Measurements from ENCODE around the gene BHLHE40. TPM values are rescaled to one million over a fixed set of nuclear protein-coding genes. Genes with fewer than 3 reads are reported as not detected.

Gene BHLHE40
- polyA plus RNA-seq, 2 of the 4 experiments (the other 2 are of a cell fraction): 102 to 160 TPM

DNA sequence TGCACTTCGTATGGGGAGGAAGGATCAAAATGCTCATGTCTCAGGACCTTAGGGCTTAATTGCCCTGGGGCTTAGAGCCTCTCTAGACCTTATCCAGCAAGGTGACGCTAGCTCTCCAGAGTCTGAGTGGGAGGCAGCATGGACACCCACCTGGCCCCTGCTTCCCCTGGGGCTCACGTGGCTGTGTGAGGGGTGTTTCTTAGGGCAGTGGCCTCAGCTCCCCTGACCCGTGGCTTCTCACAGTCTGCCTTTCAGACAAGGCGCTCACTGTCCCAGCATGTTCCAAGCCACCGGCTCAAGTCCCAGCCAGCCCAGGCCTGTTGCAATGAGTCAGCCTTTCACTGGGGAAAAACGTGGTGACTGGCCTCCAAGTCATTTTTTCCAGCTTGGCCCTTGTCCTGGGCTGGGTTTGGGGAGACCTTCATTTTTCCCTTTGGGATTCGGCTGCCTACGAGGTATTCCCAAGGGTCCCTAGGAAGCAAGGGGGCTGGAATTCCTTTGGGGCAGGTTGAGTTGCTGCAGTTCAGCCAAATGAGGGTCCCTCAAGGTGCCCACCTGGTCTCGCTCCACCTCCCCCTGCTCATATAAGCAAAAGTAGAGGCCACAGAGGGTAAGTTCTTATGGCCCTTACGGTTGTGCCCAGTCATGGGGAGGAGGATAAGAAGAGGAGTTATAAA, 15.7 kb downstream of the BHLHE40 start (continued):
- TF ChIP-seq, protein P1, sequence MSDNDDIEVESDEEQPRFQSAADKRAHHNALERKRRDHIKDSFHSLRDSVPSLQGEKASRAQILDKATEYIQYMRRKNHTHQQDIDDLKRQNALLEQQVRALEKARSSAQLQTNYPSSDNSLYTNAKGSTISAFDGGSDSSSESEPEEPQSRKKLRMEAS (IDR thresholded peaks at IDR 0.05): peak; percentile 90
- no peak for TF ChIP-seq RAD21 (conservative IDR thresholded peaks at IDR 0.05 in 1 of 2, IDR thresholded peaks at IDR 0.05 in 1 of 2)
- TF ChIP-seq CHD2 (IDR thresholded peaks at IDR 0.05; ENCODE audit: low read length, partially characterized antibody): no peak
- no peak for TF ChIP-seq HDAC2 (IDR thresholded peaks at IDR 0.05)
- TF ChIP-seq MAZ (IDR thresholded peaks at IDR 0.05; ENCODE audit: borderline replicate concordance, low read depth, low read length): no peak
- TF ChIP-seq TP53 (CRISPR knock-in tag; IDR thresholded peaks at IDR 0.05): no peak
- peak; percentile 65 for TF ChIP-seq EHF (CRISPR knock-in tag; IDR thresholded peaks at IDR 0.05)
- no peak for TF ChIP-seq CBX8 (IDR thresholded peaks at IDR 0.05)
- TF ChIP-seq, protein P2, sequence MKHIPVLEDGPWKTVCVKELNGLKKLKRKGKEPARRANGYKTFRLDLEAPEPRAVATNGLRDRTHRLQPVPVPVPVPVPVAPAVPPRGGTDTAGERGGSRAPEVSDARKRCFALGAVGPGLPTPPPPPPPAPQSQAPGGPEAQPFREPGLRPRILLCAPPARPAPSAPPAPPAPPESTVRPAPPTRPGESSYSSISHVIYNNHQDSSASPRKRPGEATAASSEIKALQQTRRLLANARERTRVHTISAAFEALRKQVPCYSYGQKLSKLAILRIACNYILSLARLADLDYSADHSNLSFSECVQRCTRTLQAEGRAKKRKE (CRISPR knock-in tag; IDR thresholded peaks at IDR 0.05; ENCODE audit: low read depth): peak; percentile 83
- TF ChIP-seq EP300 (IDR thresholded peaks at IDR 0.05): no peak
- TF ChIP-seq, protein P3, sequence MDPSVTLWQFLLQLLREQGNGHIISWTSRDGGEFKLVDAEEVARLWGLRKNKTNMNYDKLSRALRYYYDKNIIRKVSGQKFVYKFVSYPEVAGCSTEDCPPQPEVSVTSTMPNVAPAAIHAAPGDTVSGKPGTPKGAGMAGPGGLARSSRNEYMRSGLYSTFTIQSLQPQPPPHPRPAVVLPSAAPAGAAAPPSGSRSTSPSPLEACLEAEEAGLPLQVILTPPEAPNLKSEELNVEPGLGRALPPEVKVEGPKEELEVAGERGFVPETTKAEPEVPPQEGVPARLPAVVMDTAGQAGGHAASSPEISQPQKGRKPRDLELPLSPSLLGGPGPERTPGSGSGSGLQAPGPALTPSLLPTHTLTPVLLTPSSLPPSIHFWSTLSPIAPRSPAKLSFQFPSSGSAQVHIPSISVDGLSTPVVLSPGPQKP (IDR thresholded peaks at IDR 0.05; ENCODE audit: low read depth, low read length): no peak
- TF ChIP-seq BHLHE40 (IDR thresholded peaks at IDR 0.05; ENCODE audit: low read depth, low read length): no peak
- TF ChIP-seq KDM5A (IDR thresholded peaks at IDR 0.05): no peak
- no peak for TF ChIP-seq RFX5 (IDR thresholded peaks at IDR 0.05)
- 0 out of 2 replicates have a peak, but pooled peaks have one; percentile 7 for TF ChIP-seq FOSL2 (IDR thresholded peaks at IDR 0.05)
- TF ChIP-seq FOSL2 (CRISPR knock-in tag; IDR thresholded peaks at IDR 0.05): peak; percentile 81
- peak; percentile 70; the same call in 1 of the 2 replicates for TF ChIP-seq HEYL (CRISPR knock-in tag; IDR thresholded peaks at IDR 0.05)
- TF ChIP-seq NPAS2 (CRISPR knock-in tag; IDR thresholded peaks at IDR 0.05; ENCODE audit: borderline replicate concordance): 0 out of 2 replicates have a peak, but pooled peaks have one; percentile 29
- TF ChIP-seq, protein P4, sequence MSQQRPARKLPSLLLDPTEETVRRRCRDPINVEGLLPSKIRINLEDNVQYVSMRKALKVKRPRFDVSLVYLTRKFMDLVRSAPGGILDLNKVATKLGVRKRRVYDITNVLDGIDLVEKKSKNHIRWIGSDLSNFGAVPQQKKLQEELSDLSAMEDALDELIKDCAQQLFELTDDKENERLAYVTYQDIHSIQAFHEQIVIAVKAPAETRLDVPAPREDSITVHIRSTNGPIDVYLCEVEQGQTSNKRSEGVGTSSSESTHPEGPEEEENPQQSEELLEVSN (IDR thresholded peaks at IDR 0.05; ENCODE audit: borderline replicate concordance, low read depth): peak; percentile 26; the same call in 1 of the 2 replicates
- TF ChIP-seq TFCP2L1 (CRISPR knock-in tag; IDR thresholded peaks at IDR 0.05): peak; percentile 32; the same call in 1 of the 2 replicates
- TF ChIP-seq RCOR1 (IDR thresholded peaks at IDR 0.05; ENCODE audit: low read depth, low read length): no peak
- peak; percentile 64 for TF ChIP-seq MAFK (IDR thresholded peaks at IDR 0.05; ENCODE audit: partially characterized antibody)
- TF ChIP-seq, protein P5, sequence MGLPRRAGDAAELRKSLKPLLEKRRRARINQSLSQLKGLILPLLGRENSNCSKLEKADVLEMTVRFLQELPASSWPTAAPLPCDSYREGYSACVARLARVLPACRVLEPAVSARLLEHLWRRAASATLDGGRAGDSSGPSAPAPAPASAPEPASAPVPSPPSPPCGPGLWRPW (IDR thresholded peaks at IDR 0.05): no peak
- TF ChIP-seq SMC3 (IDR thresholded peaks at IDR 0.05): 0 out of 3 replicates have a peak, but pooled peaks have one; percentile 6
- peak; percentile 87 for TF ChIP-seq HOXB5 (CRISPR knock-in tag; IDR thresholded peaks at IDR 0.05)
- TF ChIP-seq, protein P6, sequence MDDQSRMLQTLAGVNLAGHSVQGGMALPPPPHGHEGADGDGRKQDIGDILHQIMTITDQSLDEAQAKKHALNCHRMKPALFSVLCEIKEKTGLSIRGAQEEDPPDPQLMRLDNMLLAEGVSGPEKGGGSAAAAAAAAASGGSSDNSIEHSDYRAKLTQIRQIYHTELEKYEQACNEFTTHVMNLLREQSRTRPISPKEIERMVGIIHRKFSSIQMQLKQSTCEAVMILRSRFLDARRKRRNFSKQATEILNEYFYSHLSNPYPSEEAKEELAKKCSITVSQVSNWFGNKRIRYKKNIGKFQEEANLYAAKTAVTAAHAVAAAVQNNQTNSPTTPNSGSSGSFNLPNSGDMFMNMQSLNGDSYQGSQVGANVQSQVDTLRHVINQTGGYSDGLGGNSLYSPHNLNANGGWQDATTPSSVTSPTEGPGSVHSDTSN (IDR thresholded peaks at IDR 0.05): no peak
- TF ChIP-seq KDM1A (IDR thresholded peaks at IDR 0.05; ENCODE audit: low read depth): no peak
- TF ChIP-seq NR3C1 (IDR thresholded peaks at IDR 0.05): no peak
- TF ChIP-seq POLR2AphosphoS2 (conservative IDR thresholded peaks at IDR 0.05; ENCODE audit: low read length): no peak
- TF ChIP-seq ZNF302 (CRISPR knock-in tag; IDR thresholded peaks at IDR 0.05): 0 out of 2 replicates have a peak, but pooled peaks have one; percentile 19
- TF ChIP-seq, protein P7, sequence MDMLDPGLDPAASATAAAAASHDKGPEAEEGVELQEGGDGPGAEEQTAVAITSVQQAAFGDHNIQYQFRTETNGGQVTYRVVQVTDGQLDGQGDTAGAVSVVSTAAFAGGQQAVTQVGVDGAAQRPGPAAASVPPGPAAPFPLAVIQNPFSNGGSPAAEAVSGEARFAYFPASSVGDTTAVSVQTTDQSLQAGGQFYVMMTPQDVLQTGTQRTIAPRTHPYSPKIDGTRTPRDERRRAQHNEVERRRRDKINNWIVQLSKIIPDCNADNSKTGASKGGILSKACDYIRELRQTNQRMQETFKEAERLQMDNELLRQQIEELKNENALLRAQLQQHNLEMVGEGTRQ (IDR thresholded peaks at IDR 0.05): no peak; the same call in 1 of the 2 replicates
- no peak for TF ChIP-seq PHF8 (IDR thresholded peaks at IDR 0.05; ENCODE audit: borderline replicate concordance, low read depth)
- no peak for TF ChIP-seq NFE2L2 (conservative IDR thresholded peaks at IDR 0.05; ENCODE audit: low read length)
- peak; percentile 31; the same call in 1 of the 2 replicates for TF ChIP-seq FOSB (CRISPR knock-in tag; IDR thresholded peaks at IDR 0.05)
- TF ChIP-seq HOXB13 (CRISPR knock-in tag; IDR thresholded peaks at IDR 0.05; ENCODE audit: low read depth): peak; percentile 73; the same call in 1 of the 2 replicates
- no peak for TF ChIP-seq ZFP36 (IDR thresholded peaks at IDR 0.05; ENCODE audit: borderline replicate concordance, partially characterized antibody)
- no peak for TF ChIP-seq RNF2 (IDR thresholded peaks at IDR 0.05; ENCODE audit: borderline replicate concordance, low read depth)
- TF ChIP-seq, protein P8, sequence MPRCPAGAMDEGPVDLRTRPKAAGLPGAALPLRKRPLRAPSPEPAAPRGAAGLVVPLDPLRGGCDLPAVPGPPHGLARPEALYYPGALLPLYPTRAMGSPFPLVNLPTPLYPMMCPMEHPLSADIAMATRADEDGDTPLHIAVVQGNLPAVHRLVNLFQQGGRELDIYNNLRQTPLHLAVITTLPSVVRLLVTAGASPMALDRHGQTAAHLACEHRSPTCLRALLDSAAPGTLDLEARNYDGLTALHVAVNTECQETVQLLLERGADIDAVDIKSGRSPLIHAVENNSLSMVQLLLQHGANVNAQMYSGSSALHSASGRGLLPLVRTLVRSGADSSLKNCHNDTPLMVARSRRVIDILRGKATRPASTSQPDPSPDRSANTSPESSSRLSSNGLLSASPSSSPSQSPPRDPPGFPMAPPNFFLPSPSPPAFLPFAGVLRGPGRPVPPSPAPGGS (IDR thresholded peaks at IDR 0.05): no peak
